Measurements from ENCODE around the gene SRR.

The SRR gene

GRCh38 chr17:2357931-2358434 is 54.2 kb downstream of the SRR start:
- no peaks in the 10 kb centered on the region for H3K27me3 ChIP-seq (ENCODE audit: control insufficient read depth, insufficient read depth, low read length)
- TF ChIP-seq CTCF (IDR thresholded peaks at IDR 0.05), result no peak
- no peak overlapping the region for H3K4me3 ChIP-seq (ENCODE audit: low read depth, low read length)
- no peaks in the 10 kb centered on the region for H3K4me1 ChIP-seq
- no peaks in the 10 kb centered on the region for H3K9me3 ChIP-seq (ENCODE audit: control insufficient read depth, low read length)
- H3K9ac ChIP-seq, result no peak overlapping the region
- H2AFZ ChIP-seq, result no peak overlapping the region
- H3K4me2 ChIP-seq (ENCODE audit: low read length), result no peak overlapping the region
- no peaks in the 10 kb centered on the region for H3K36me3 ChIP-seq (ENCODE audit: control insufficient read depth, insufficient read depth, low read length)
- no peak overlapping the region for H3K27ac ChIP-seq
- H3K79me2 ChIP-seq, result peaks cover 17% of the 10 kb centered on the region

- no peaks in the 10 kb centered on the region for H3K4me1 ChIP-seq
- H3K36me3 ChIP-seq (ENCODE audit: control insufficient read depth, insufficient read depth, low read length), result no peaks in the 10 kb centered on the region
- no peak overlapping the region for H3K4me2 ChIP-seq (ENCODE audit: low read length)
Observed at GRCh38 chr17:2361010-2361760, 57.4 kb downstream of the SRR start.

GRCh38 chr17:2362016-2362415 is 58.3 kb downstream of the SRR start:
- H3K36me3 ChIP-seq (ENCODE audit: control insufficient read depth, insufficient read depth, low read length), result no peaks in the 10 kb centered on the region

More at GRCh38 chr17:2361010-2361760, 57.4 kb downstream of the SRR start:
- H3K79me2 ChIP-seq, result peaks cover 17% of the 10 kb centered on the region
- H2AFZ ChIP-seq, result no peak overlapping the region
- no peak overlapping the region for H3K27ac ChIP-seq
- no peaks in the 10 kb centered on the region for H3K27me3 ChIP-seq (ENCODE audit: control insufficient read depth, insufficient read depth, low read length)
- H3K9me3 ChIP-seq (ENCODE audit: control insufficient read depth, low read length), result no peaks in the 10 kb centered on the region
- H3K4me3 ChIP-seq (ENCODE audit: low read depth, low read length), result no peak overlapping the region
- TF ChIP-seq CTCF (IDR thresholded peaks at IDR 0.05), result no peak
- no peak overlapping the region for H3K9ac ChIP-seq

GRCh38 chr17:2362416-2362815 is 58.7 kb downstream of the SRR start:
- TF ChIP-seq CTCF (IDR thresholded peaks at IDR 0.05), result no peak
- no peak overlapping the region for H3K4me2 ChIP-seq (ENCODE audit: low read length)
- no peaks in the 10 kb centered on the region for H3K27me3 ChIP-seq (ENCODE audit: control insufficient read depth, insufficient read depth, low read length)
- H3K9me3 ChIP-seq (ENCODE audit: control insufficient read depth, low read length), result no peaks in the 10 kb centered on the region
- H3K27ac ChIP-seq, result no peak overlapping the region
- no peaks in the 10 kb centered on the region for H3K4me1 ChIP-seq
- no peak overlapping the region for H3K4me3 ChIP-seq (ENCODE audit: low read depth, low read length)
- H3K36me3 ChIP-seq (ENCODE audit: control insufficient read depth, insufficient read depth, low read length), result no peaks in the 10 kb centered on the region
- H3K9ac ChIP-seq, result no peak overlapping the region
- H2AFZ ChIP-seq, result no peak overlapping the region
- peaks cover 9% of the 10 kb centered on the region for H3K79me2 ChIP-seq

More at GRCh38 chr17:2362016-2362415, 58.3 kb downstream of the SRR start:
- Histone ChIP-seq H3K9me3 (ENCODE audit: control insufficient read depth, low read length) (no peaks in the 10 kb centered on the region), H2AFZ (no peak overlapping the region), H3K9ac (no peak overlapping the region), H3K27me3 (ENCODE audit: control insufficient read depth, insufficient read depth, low read length) (no peaks in the 10 kb centered on the region), H3K4me1 (no peaks in the 10 kb centered on the region), H3K4me3 (ENCODE audit: low read depth, low read length) (no peak overlapping the region), H3K27ac (no peak overlapping the region), H3K79me2 (peaks cover 13% of the 10 kb centered on the region), H3K4me2 (ENCODE audit: low read length) (no peak overlapping the region)
- TF ChIP-seq CTCF (IDR thresholded peaks at IDR 0.05), result no peak

GRCh38 chr17:2362881-2363280 is 59.1 kb downstream of the SRR start:
- Histone ChIP-seq H3K27ac (no peak overlapping the region), H3K27me3 (ENCODE audit: control insufficient read depth, insufficient read depth, low read length) (no peaks in the 10 kb centered on the region), H3K9me3 (ENCODE audit: control insufficient read depth, low read length) (no peaks in the 10 kb centered on the region), H3K4me2 (ENCODE audit: low read length) (no peak overlapping the region), H3K9ac (no peak overlapping the region), H3K36me3 (ENCODE audit: control insufficient read depth, insufficient read depth, low read length) (no peaks in the 10 kb centered on the region), H3K79me2 (peaks cover 5% of the 10 kb centered on the region), H3K4me3 (ENCODE audit: low read depth, low read length) (no peak overlapping the region), H2AFZ (no peak overlapping the region), H3K4me1 (no peaks in the 10 kb centered on the region)
- no peak for TF ChIP-seq CTCF (IDR thresholded peaks at IDR 0.05)

Data from parathyroid adenoma (tissue), 2 donors.